GM12873 (cell line): ENCODE results near the gene OSBPL3.

ENCODE experiments used
- CTCF ChIP-seq: IDR thresholded peaks from 2 replicates; pipeline ENCODE4 v1.5.1; 2012; ENCODE audit warnings: low read depth, mild to moderate bottlenecking, moderate library complexity, low read length, control low read depth; ENCODE audit not compliant: insufficient read depth; ENCODE audit errors: missing control alignments

The OSBPL3 gene

GRCh38 chr7:24971333-24972165, 8.4 kb downstream of the OSBPL3 start:
- no peak for TF ChIP-seq CTCF

GRCh38 chr7:24970676-24971075, 9.3 kb downstream of the OSBPL3 start:
- TF ChIP-seq CTCF = no peak

GRCh38 chr7:24968165-24968564, 11.8 kb downstream of the OSBPL3 start:
- no peak for TF ChIP-seq CTCF

- no peak for TF ChIP-seq CTCF
Observed at GRCh38 chr7:24967696-24968095, 12.3 kb downstream of the OSBPL3 start.

GRCh38 chr7:24966802-24967201, 13.2 kb downstream of the OSBPL3 start:
- no peak for TF ChIP-seq CTCF

- no peak for TF ChIP-seq CTCF
Observed at GRCh38 chr7:24965831-24966708, 13.9 kb downstream of the OSBPL3 start.

GRCh38 chr7:24964191-24964590, 15.8 kb downstream of the OSBPL3 start:
- no peak for TF ChIP-seq CTCF
